ENCODE results near the gene HECW1.

HECW1 gene

GRCh38 chr7:43276547-43276946 lies 164.1 kb downstream of the HECW1 start:
- DNase-seq = no peak

GRCh38 chr7:43278088-43278644 lies 165.7 kb downstream of the HECW1 start:
- no peak for DNase-seq

- DNase-seq = no peak
Measured at GRCh38 chr7:43281268-43281667, 168.8 kb downstream of the HECW1 start.

- no peak for DNase-seq
Measured at GRCh38 chr7:43283706-43284105, 171.3 kb downstream of the HECW1 start.

GRCh38 chr7:43289826-43290225 lies 177.4 kb downstream of the HECW1 start:
- DNase-seq = no peak

GRCh38 chr7:43290978-43291377 lies 178.5 kb downstream of the HECW1 start:
- DNase-seq = no peak

GRCh38 chr7:43291789-43292188 lies 179.3 kb downstream of the HECW1 start:
- no peak for DNase-seq

GRCh38 chr7:43292384-43292783 lies 179.9 kb downstream of the HECW1 start:
- no peak for DNase-seq

GRCh38 chr7:43294080-43294630 lies 181.7 kb downstream of the HECW1 start:
- DNase-seq = no peak

GRCh38 chr7:43295429-43295828 lies 183.0 kb downstream of the HECW1 start:
- DNase-seq = no peak

GRCh38 chr7:43296306-43296705 lies 183.9 kb downstream of the HECW1 start:
- DNase-seq = no peak

- DNase-seq = no peak
Measured at GRCh38 chr7:43298617-43299016, 186.2 kb downstream of the HECW1 start.

- DNase-seq = no peak
Measured at GRCh38 chr7:43300121-43300520, 187.7 kb downstream of the HECW1 start.

GRCh38 chr7:43302211-43302711 lies 189.8 kb downstream of the HECW1 start:
- DNase-seq = peak; percentile 58

GRCh38 chr7:43302773-43303460 lies 190.5 kb downstream of the HECW1 start:
- DNase-seq = peak; percentile 22

GRCh38 chr7:43303740-43304241 lies 191.3 kb downstream of the HECW1 start:
- peak; percentile 78 for DNase-seq

- no peak for DNase-seq
Measured at GRCh38 chr7:43306404-43306803, 194.0 kb downstream of the HECW1 start.

GRCh38 chr7:43307522-43307921 lies 195.1 kb downstream of the HECW1 start:
- no peak for DNase-seq

GRCh38 chr7:43308913-43309705 lies 196.7 kb downstream of the HECW1 start:
- DNase-seq = no peak

- DNase-seq = no peak
Measured at GRCh38 chr7:43309706-43310022, 197.2 kb downstream of the HECW1 start.

- DNase-seq = no peak
Measured at GRCh38 chr7:43311052-43311451, 198.6 kb downstream of the HECW1 start.

- no peak for DNase-seq
Measured at GRCh38 chr7:43311694-43312093, 199.2 kb downstream of the HECW1 start.

- no peak for DNase-seq
Measured at GRCh38 chr7:43313628-43314378, 201.4 kb downstream of the HECW1 start.
